Measurements from ENCODE around the gene POLD4.

- TF ChIP-seq POLR2AphosphoS5 (IDR thresholded peaks at IDR 0.05; ENCODE audit: insufficient read depth, low read depth, low read length) (no peak), CTCF (IDR thresholded peaks at IDR 0.05; ENCODE audit: extremely low read depth in 1 of 2, insufficient read depth in 1 of 2, low read depth in 1 of 2, low read length in 2 of 2) (peak; percentile 83 to 95), POLR2A (IDR thresholded peaks at IDR 0.05; ENCODE audit: low read depth, low read length) (no peak), EZH2 (IDR thresholded peaks at IDR 0.05; ENCODE audit: borderline replicate concordance, low read depth, low read length, severe bottlenecking) (no peak)
Observed at GRCh38 chr11:67351275-67352005, 1.9 kb downstream of the POLD4 start.
